ENCODE data around the gene ZNF343. TPM values are rescaled to one million over a fixed set of nuclear protein-coding genes. Genes with fewer than 3 reads are reported as not detected.
"Not testable (repeated sequence)": the region's sequence is repeated elsewhere in the genome, so short reads cannot be mapped to it uniquely, and the experiment has no call there.

The ZNF343 gene
- total RNA-seq, 2 experiments from 2014 or later = 6.2 to 8.8 TPM

DNA sequence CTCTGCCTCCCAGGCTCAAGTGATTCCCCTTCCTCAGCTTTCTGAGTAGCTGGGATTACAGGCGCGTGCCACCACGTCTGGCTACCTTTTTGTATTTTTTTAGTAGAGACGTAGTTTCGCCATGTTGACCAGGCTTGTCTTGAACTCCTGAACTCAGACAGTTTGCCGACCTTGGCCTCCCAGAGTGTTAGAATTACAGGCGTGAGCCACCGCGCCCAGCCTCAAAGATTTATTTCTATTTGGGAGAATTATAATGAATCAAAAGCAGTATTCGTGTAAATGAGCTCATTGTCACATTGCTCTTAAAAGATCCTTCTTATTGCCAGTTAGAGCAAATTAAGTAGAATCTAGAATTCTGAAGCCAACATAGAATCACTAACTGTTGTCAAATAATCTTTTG lies 9.4 kb upstream of the ZNF343 start:
- Mint-ChIP-seq H3K4me1 (peaks cover 17% of the 10 kb centered on the region), H3K4me3 (no peak overlapping the region), H3K36me3 (ENCODE audit: low read depth) (no peaks in the 10 kb centered on the region), H3K27me3 (peaks cover 10% of the 10 kb centered on the region), H3K27ac (no peak overlapping the region), H3K9me3 (no peaks in the 10 kb centered on the region)
- ChIA-PET CTCF (interaction anchor here (0.7 kb wide), 1 partner anchor 11 kb away, joined by 4 read pairs; no protein-coding TSS in a partner anchor), POLR2A (no interaction called here)
- no peak for DNase-seq

DNA sequence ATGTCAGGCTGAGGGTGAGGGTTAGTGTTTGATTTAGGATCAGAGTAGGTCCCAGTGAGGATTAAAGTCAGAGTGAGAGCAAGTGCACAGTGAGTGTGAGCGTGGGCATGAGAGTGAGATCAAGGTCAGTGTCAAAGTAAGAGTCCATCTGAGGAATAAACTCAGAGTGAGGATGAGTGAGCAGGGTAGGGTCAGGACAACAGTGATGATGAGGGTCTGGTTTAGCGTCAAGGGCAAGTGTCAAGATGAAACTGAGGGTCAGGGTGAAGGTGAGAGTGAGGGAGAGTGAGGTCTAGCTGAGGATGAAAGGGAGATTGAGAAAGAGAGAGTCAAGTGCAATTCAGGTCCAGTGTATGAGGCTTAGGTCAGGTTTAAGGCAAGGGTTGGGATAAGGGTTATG lies 7.7 kb upstream of the ZNF343 start:
- peaks cover 5% of the 10 kb centered on the region for H3K4me1 Mint-ChIP-seq
- no peak for DNase-seq
- no peak overlapping the region for H3K27ac Mint-ChIP-seq
- ChIA-PET POLR2A (no interaction called here), CTCF (interaction anchor here (0.5 kb wide), 1 partner anchor 121 kb away, joined by 3 read pairs; no protein-coding TSS in a partner anchor)
- H3K9me3 Mint-ChIP-seq = no peaks in the 10 kb centered on the region
- H3K36me3 Mint-ChIP-seq (ENCODE audit: low read depth) = no peaks in the 10 kb centered on the region
- H3K27me3 Mint-ChIP-seq = peaks cover 21% of the 10 kb centered on the region
- H3K4me3 Mint-ChIP-seq = no peak overlapping the region

DNA sequence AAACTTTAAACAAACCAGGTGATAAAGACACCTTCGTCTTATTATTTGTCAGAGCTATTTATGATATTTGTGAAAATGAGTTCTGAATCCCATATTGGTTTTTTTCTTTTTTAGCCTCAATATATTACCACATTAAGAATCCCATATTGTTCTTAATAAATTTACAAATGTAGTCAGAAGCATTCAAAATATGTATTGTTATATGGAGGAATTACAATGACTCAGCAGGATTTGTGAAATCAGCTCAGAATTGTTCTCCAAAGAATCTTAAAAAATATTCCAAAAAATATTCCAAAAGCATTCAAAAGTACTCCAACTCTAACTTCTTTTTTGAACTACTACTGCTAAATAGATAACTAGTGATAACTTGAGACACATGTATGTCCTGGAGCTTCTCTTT lies 6.5 kb upstream of the ZNF343 start:
- Mint-ChIP-seq H3K36me3 (ENCODE audit: low read depth) (no peaks in the 10 kb centered on the region), H3K9me3 (no peaks in the 10 kb centered on the region), H3K27me3 (peaks cover 29% of the 10 kb centered on the region), H3K4me3 (no peak overlapping the region), H3K27ac (no peak overlapping the region), H3K4me1 (no peaks in the 10 kb centered on the region)
- no peak for DNase-seq
- ChIA-PET POLR2A (no interaction called here), CTCF (interaction anchor here (9.6 kb wide), 1 partner anchor 8 kb away, joined by 146 read pairs; no protein-coding TSS in a partner anchor)

DNA sequence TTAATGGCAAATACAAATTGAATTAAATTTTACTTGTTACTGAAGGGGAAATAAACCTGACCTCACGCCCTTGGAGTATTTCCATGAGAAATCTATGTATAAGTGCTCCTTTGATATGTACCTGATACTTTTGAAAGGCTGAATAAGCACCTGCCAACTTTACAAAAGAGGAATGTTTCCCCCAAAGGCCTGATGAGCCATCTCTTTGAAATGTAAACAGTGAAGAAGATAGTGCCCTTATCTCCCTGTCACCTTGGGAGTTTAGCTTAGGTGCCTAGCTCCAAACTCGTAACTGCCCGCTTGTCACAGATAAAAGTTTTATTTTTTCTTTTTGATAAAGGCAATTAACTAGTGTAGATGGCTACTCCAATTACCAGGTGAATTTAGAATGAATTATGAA lies 1.1 kb upstream of the ZNF343 start:
- CTCF ChIA-PET = interaction anchor here (1.3 to 9.6 kb wide), 3 partner anchors 10 to 177 kb away, joined by 3 to 146 read pairs (median 4); no protein-coding TSS in a partner anchor
- POLR2A ChIA-PET = interaction anchor here (0.9 to 3.7 kb wide), 6 partner anchors 10 to 406 kb away, joined by 3 to 33 read pairs (median 8); partner anchors contain the start of gene SNRPB
- Mint-ChIP-seq H3K9me3 (no peaks in the 10 kb centered on the region), H3K4me1 (peaks cover 20% of the 10 kb centered on the region), H3K4me3 (no peak overlapping the region), H3K27ac (no peak overlapping the region), H3K27me3 (peaks cover 29% of the 10 kb centered on the region), H3K36me3 (ENCODE audit: low read depth) (peaks cover 5% of the 10 kb centered on the region)
- no peak for DNase-seq

DNA sequence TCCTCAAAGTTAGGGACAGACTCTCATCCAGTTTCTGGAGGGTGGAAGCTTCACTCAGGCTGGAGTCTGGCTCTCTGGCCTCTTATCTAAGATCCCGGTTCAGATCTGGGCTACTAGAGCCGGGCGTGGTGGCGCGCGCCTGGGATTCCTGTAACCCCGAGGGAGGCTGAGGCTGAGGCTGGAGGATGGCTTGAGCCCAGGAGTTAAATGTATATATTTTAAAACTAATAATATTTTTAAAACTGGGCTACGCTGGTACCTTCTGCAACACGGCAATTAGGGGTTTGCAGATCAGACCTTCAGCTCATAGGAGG lies 710 bp upstream of the ZNF343 start:
- H3K36me3 Mint-ChIP-seq (ENCODE audit: low read depth) = peaks cover 5% of the 10 kb centered on the region
- DNase-seq = no peak
- no peaks in the 10 kb centered on the region for H3K9me3 Mint-ChIP-seq
- POLR2A ChIA-PET = interaction anchor here (0.9 to 3.7 kb wide), 7 partner anchors 11 to 406 kb away, joined by 3 to 33 read pairs (median 7); partner anchors contain the start of gene SNRPB
- CTCF ChIA-PET = interaction anchor here (0.9 to 9.6 kb wide), 4 partner anchors 10 to 177 kb away, joined by 3 to 146 read pairs (median 4); no protein-coding TSS in a partner anchor
- H3K4me1 Mint-ChIP-seq = peaks cover 20% of the 10 kb centered on the region
- H3K27me3 Mint-ChIP-seq = peaks cover 28% of the 10 kb centered on the region
- H3K27ac Mint-ChIP-seq = peak overlapping the region; percentile 93
- H3K4me3 Mint-ChIP-seq = peak overlapping the region; percentile 97

DNA sequence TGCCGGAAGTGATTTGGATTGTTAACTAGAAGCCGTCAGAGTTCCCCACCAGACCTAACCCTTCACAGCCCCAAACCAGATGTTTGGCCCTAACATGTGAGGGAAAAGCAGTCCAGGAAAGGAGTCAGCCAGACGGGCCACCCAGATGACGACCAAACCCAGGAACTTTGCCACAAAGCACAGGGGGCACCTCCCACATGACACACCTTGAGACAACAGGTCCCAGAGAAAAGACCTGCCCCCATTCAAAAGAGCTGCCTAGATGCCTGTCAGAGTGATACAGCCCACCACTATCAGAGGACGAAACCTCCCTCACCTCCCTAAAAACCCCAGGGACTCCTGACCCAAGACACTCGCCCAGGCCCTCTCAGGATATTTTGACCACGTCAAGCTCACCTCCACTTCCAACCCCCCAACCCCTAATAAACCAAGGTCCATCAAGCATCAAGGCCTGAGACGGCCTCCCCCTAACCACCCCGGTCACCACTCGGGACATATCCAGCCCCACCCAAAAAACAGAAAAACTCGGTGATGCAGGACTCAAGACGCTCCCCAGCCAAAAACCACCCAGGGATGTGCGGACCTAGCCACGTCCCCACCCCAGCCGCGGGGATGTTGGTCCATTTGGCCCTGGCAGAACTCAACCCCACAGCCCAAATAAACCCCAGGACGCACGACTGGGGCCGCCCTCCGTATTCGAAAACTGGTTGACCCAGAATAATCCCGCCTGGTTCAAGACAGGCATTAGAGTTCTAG lies 662 bp downstream of the ZNF343 start:
- no peak for DNase-seq
- Mint-ChIP-seq H3K27me3 (peaks cover 19% of the 10 kb centered on the region), H3K4me3 (peak overlapping the region; percentile 97), H3K36me3 (ENCODE audit: low read depth) (peaks cover 5% of the 10 kb centered on the region), H3K9me3 (no peaks in the 10 kb centered on the region), H3K27ac (peak overlapping the region; percentile 93), H3K4me1 (peaks cover 20% of the 10 kb centered on the region)
- POLR2A ChIA-PET = interaction anchor here (1.3 to 3.7 kb wide), 6 partner anchors 12 to 145 kb away, joined by 3 to 33 read pairs (median 8); partner anchors contain the start of gene SNRPB
- CTCF ChIA-PET = interaction anchor here (9.6 kb wide), 1 partner anchor 15 kb away, joined by 146 read pairs; no protein-coding TSS in a partner anchor

DNA sequence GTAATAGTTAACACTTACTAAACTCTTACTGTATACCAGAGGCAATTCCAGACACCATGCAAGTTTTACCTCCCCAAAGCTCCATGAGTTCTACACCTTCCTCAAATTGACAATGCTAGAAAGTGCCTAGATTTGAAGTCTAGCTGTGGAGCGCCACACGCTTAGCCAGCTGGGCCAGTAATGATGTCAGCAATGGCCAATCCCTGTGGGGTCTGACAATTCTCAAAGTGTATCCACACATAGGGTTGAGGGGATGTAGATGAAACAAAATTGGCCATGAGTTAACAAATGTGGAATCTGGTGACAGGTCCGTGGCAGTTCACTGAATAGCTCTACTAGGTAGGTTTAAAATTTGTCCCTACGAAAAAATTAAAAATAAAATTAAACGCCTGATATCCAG lies 1.3 kb downstream of the ZNF343 start:
- DNase-seq = no peak
- ChIA-PET CTCF (interaction anchor here (0.8 to 9.6 kb wide), 2 partner anchors 11 to 15 kb away, joined by 4 to 146 read pairs; no protein-coding TSS in a partner anchor), POLR2A (interaction anchor here (1.3 to 3.7 kb wide), 6 partner anchors 13 to 146 kb away, joined by 3 to 33 read pairs (median 8); partner anchors contain the start of gene SNRPB)
- no peak overlapping the region for H3K27ac Mint-ChIP-seq
- peaks cover 17% of the 10 kb centered on the region for H3K27me3 Mint-ChIP-seq
- peaks cover 20% of the 10 kb centered on the region for H3K4me1 Mint-ChIP-seq
- peak overlapping the region; percentile 97 for H3K4me3 Mint-ChIP-seq
- H3K36me3 Mint-ChIP-seq (ENCODE audit: low read depth) = peaks cover 5% of the 10 kb centered on the region
- no peaks in the 10 kb centered on the region for H3K9me3 Mint-ChIP-seq

DNA sequence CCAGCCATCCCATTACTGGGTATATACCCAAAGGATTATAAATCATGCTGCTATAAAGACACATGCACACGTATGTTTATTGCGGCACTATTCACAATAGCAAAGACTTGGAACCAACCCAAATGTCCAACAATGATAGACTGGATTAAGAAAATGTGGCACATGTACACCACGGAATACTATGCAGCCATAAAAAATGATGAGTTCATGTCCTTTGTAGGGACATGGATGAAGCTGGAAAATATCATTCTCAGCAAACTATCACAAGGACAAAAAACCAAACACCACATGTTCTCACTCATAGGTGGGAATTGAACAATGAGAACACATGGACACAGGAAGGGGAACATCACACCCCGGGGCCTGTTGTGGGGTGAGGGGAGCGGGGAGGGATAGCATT lies 2.3 kb downstream of the ZNF343 start:
- H3K4me1 Mint-ChIP-seq = peaks cover 20% of the 10 kb centered on the region

DNA sequence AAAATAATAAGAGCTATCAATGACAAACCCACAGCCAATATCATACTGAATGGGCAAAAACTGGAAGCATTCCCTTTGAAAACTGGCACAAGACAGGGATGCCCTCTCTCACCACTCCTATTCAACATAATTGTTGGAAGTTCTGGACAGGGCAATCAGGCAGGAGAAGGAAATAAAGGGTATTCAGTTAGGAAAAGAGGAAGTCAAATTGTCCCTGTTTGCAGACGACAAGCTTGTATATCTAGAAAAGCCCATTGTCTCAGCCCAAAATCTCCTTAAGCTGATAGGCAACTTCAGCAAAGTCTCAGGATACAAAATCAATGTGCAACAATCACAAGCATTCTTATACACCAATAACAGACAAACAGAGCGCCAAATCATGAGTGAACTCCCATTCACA lies 3.9 kb downstream of the ZNF343 start:
- DNase-seq, H3K27me3 Mint-ChIP-seq, CTCF ChIA-PET, H3K4me3 Mint-ChIP-seq, H3K9me3 Mint-ChIP-seq, H3K27ac Mint-ChIP-seq: not testable (repeated sequence)
- Mint-ChIP-seq H3K4me1 (peaks cover 20% of the 10 kb centered on the region), H3K36me3 (ENCODE audit: low read depth) (peaks cover 13% of the 10 kb centered on the region)
- POLR2A ChIA-PET = interaction anchor here (1.8 kb wide), 1 partner anchor 34 kb away, joined by 4 read pairs; the partner anchor contains the start of gene SNRPB

More for the DNA sequence above, 2.3 kb downstream of the ZNF343 start:
- not testable (repeated sequence) for H3K27me3 Mint-ChIP-seq; H3K4me3 Mint-ChIP-seq; H3K9me3 Mint-ChIP-seq; DNase-seq; H3K27ac Mint-ChIP-seq; H3K36me3 Mint-ChIP-seq (ENCODE audit: low read depth)
- ChIA-PET CTCF (interaction anchor here (0.6 to 9.6 kb wide), 3 partner anchors 12 to 32 kb away, joined by 3 to 146 read pairs (median 4); no protein-coding TSS in a partner anchor), POLR2A (interaction anchor here (1.3 kb wide), 1 partner anchor 145 kb away, joined by 4 read pairs; no protein-coding TSS in a partner anchor)

DNA sequence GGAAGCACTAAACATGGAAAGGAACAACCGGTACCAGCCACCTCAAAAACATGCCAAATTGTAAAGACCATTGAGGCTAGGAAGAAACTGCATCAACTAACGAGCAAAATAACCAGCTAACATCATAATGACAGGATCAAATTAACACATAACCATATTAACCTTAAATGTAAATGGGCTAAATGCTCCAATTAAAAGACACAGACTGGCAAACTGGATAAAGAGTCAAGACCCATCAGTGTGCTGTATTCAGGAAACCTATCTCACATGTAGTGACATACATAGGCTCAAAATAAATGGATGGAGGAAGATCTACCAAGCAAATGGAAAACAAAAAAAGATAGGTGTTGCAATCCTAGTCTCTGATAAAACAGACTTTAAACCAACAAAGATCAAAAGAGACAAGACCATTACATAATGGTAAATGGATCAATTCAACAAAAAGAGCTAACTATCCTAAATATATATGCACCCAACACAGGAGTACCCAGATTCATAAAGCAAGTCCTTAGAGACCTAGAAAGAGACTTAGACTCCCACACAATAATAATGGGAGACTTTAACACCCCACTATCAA lies 5.8 kb downstream of the ZNF343 start:
- ChIA-PET POLR2A (interaction anchor here (1.2 kb wide), 1 partner anchor 32 kb away, joined by 3 read pairs; the partner anchor contains the start of gene SNRPB), CTCF (interaction anchor here (1.3 to 1.6 kb wide), 2 partner anchors 19 to 26 kb away, joined by 3 to 4 read pairs; no protein-coding TSS in a partner anchor)
- H3K27me3 Mint-ChIP-seq, H3K4me3 Mint-ChIP-seq, H3K27ac Mint-ChIP-seq, H3K9me3 Mint-ChIP-seq, DNase-seq, H3K4me1 Mint-ChIP-seq: not testable (repeated sequence)
- peaks cover 15% of the 10 kb centered on the region for H3K36me3 Mint-ChIP-seq (ENCODE audit: low read depth)

DNA sequence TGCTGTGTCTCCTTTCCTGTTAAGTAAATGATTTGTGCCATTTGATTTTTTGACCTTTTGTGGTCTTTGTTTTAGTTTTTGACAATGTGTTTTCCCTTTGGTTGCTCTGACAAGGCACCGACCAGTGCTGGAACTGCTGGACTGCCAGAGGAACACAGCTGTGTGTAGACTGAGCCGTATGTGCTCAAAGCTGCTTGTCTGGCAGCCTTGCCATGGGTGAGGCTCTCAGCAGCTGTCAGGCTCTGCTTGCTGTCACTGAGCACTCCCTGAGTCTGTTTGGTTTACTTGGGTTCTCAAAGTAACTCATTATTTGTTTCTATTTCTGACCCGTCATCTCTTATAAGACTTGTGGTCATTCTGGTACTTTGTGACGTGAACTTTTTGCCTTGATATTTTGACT lies 23.1 kb downstream of the ZNF343 start:
- POLR2A ChIA-PET = no interaction called here
- no peaks in the 10 kb centered on the region for H3K4me1 Mint-ChIP-seq
- H3K36me3 Mint-ChIP-seq (ENCODE audit: low read depth) = peaks cover 31% of the 10 kb centered on the region
- H3K27me3 Mint-ChIP-seq = no peaks in the 10 kb centered on the region
- H3K9me3 Mint-ChIP-seq = no peaks in the 10 kb centered on the region
- no peak overlapping the region for H3K27ac Mint-ChIP-seq
- CTCF ChIA-PET = no interaction called here
- no peak overlapping the region for H3K4me3 Mint-ChIP-seq
- no peak for DNase-seq

DNA sequence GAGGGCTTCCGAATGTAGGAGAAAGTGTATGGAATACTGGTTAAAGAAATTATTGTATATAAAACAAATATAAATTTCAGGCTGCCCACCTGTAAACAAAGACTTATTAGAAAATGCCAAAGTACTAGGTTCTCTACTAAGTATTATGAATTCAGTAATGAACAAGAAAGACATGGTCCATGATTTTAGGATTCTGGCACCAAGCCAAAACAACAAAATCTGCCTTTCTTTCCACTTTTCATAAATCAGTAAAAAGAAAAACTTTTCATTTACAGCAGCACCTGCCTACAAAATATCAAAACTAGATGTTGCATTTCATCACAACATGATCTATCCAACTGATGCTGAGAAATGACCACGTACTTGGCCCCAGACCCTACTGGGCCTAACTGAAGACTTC lies 23.6 kb downstream of the ZNF343 start:
- H3K9me3 Mint-ChIP-seq = no peaks in the 10 kb centered on the region
- peaks cover 30% of the 10 kb centered on the region for H3K36me3 Mint-ChIP-seq (ENCODE audit: low read depth)
- POLR2A ChIA-PET = interaction anchor here (0.9 kb wide), 1 partner anchor 14 kb away, joined by 4 read pairs; the partner anchor contains the start of gene SNRPB
- DNase-seq = no peak
- no peaks in the 10 kb centered on the region for H3K27me3 Mint-ChIP-seq
- CTCF ChIA-PET = no interaction called here
- H3K4me1 Mint-ChIP-seq = no peaks in the 10 kb centered on the region
- no peak overlapping the region for H3K4me3 Mint-ChIP-seq
- no peak overlapping the region for H3K27ac Mint-ChIP-seq

DNA sequence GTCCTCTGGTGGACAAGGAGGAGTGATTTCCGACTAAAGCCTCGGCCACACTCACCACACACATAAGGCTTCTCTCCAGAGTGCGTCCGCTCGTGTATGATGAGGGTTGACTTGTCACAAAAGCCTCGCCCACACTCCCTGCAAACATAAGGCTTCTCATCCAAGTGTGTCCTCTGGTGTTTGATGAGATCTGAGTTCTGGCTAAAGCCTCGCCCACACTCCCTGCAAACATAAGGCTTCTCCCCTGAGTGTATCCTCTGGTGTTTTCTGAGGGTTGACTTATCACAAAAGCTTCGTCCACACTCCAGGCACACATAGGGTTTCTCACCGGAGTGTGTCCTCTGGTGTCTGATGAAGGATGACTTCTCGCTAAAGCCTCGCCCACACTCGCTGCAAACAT lies 25.2 kb downstream of the ZNF343 start:
- Mint-ChIP-seq H3K27ac (no peak overlapping the region), H3K9me3 (no peaks in the 10 kb centered on the region), H3K4me1 (no peaks in the 10 kb centered on the region), H3K36me3 (ENCODE audit: low read depth) (peaks cover 27% of the 10 kb centered on the region), H3K4me3 (no peak overlapping the region), H3K27me3 (no peaks in the 10 kb centered on the region)
- DNase-seq = no peak
- CTCF ChIA-PET = interaction anchor here (0.9 kb wide), 1 partner anchor 39 kb away, joined by 5 read pairs; no protein-coding TSS in a partner anchor
- POLR2A ChIA-PET = no interaction called here

Measured in activated CD4-positive, alpha-beta memory T cell treated with anti-CD3 and anti-CD28 coated beads, Interleukin-2, amount 10 ng/mL, durations not matched to agents 7 days and 5 days (primary cell).